BE2C (cell line): Measurements from ENCODE around the gene ELMOD3.
"Not testable (repeated sequence)": the region's sequence is repeated elsewhere in the genome, so short reads cannot be mapped to it uniquely, and the experiment has no call there.

Source experiments
- DNase-seq: peaks from one replicate; pipeline ENCODE4 v3.0.0-alpha.2; 2020
- H3K27me3 ChIP-seq: fragments of 250-450 bp; sonication (Bioruptor Pico); 2 replicates; pipeline ENCODE4 v1.5.1; 2020; ENCODE audit warnings: mild to moderate bottlenecking
- H3K36me3 ChIP-seq: fragments of 250-450 bp; sonication (Bioruptor Pico); 2 replicates; pipeline ENCODE4 v1.5.1; 2020; ENCODE audit warnings: mild to moderate bottlenecking
- H3K4me1 ChIP-seq: fragments of 250-450 bp; sonication (Bioruptor Pico); 2 replicates; pipeline ENCODE4 v1.5.1; 2020
- H3K4me3 ChIP-seq: 2 replicates; pipeline ENCODE4 v1.5.1; 2011; ENCODE audit warnings: low read depth, low read length
- H3K9me3 ChIP-seq: fragments of 250-450 bp; sonication (Bioruptor Pico); 2 replicates; pipeline ENCODE4 v1.5.1; 2020
- CTCF ChIP-seq: IDR thresholded peaks from 2 replicates; pipeline ENCODE4 v1.5.1; 2012; ENCODE audit warnings: mild to moderate bottlenecking, low read depth, low read length

The ELMOD3 gene

GRCh38 chr2:85380048-85380447 lies 25.5 kb downstream of the ELMOD3 start:
- H3K27me3 ChIP-seq: no peaks in the 10 kb centered on the region
- no peaks in the 10 kb centered on the region for H3K4me1 ChIP-seq
- no peaks in the 10 kb centered on the region for H3K9me3 ChIP-seq
- no peak for DNase-seq
- no peak overlapping the region for H3K4me3 ChIP-seq
- no peak for TF ChIP-seq CTCF
- H3K36me3 ChIP-seq: no peaks in the 10 kb centered on the region

GRCh38 chr2:85383151-85383550 lies 28.6 kb downstream of the ELMOD3 start:
- H3K4me1 ChIP-seq, H3K9me3 ChIP-seq, H3K36me3 ChIP-seq, H3K4me3 ChIP-seq, H3K27me3 ChIP-seq, DNase-seq: not testable (repeated sequence)

- H3K36me3 ChIP-seq: no peaks in the 10 kb centered on the region
- no peaks in the 10 kb centered on the region for H3K27me3 ChIP-seq
Measured at GRCh38 chr2:85383850-85384249, 29.3 kb downstream of the ELMOD3 start.

GRCh38 chr2:85385746-85386145 lies 31.2 kb downstream of the ELMOD3 start:
- H3K4me1 ChIP-seq: no peaks in the 10 kb centered on the region
- H3K36me3 ChIP-seq: no peaks in the 10 kb centered on the region
- H3K4me3 ChIP-seq: no peak overlapping the region
- DNase-seq: no peak
- no peaks in the 10 kb centered on the region for H3K27me3 ChIP-seq
- TF ChIP-seq CTCF: no peak
- H3K9me3 ChIP-seq: no peaks in the 10 kb centered on the region

More at GRCh38 chr2:85383850-85384249, 29.3 kb downstream of the ELMOD3 start:
- no peaks in the 10 kb centered on the region for H3K9me3 ChIP-seq
- H3K4me1 ChIP-seq: no peaks in the 10 kb centered on the region
- DNase-seq: no peak
- no peak overlapping the region for H3K4me3 ChIP-seq
- no peak for TF ChIP-seq CTCF

- Histone ChIP-seq H3K9me3 (no peaks in the 10 kb centered on the region), H3K36me3 (no peaks in the 10 kb centered on the region), H3K4me3 (no peak overlapping the region), H3K27me3 (no peaks in the 10 kb centered on the region), H3K4me1 (no peaks in the 10 kb centered on the region)
- no peak for DNase-seq
- no peak for TF ChIP-seq CTCF
Measured at GRCh38 chr2:85387754-85388153, 33.2 kb downstream of the ELMOD3 start.

- H3K36me3 ChIP-seq: no peaks in the 10 kb centered on the region
- no peak overlapping the region for H3K4me3 ChIP-seq
- no peaks in the 10 kb centered on the region for H3K9me3 ChIP-seq
- no peaks in the 10 kb centered on the region for H3K27me3 ChIP-seq
- TF ChIP-seq CTCF: no peak
- DNase-seq: no peak
- no peaks in the 10 kb centered on the region for H3K4me1 ChIP-seq
Measured at GRCh38 chr2:85388878-85389538, 34.4 kb downstream of the ELMOD3 start.
